Endothelial cell (in vitro differentiated cells): Measurements from ENCODE around the gene KCNQ2. TPM values are rescaled to one million over a fixed set of nuclear protein-coding genes. Genes with fewer than 3 reads are reported as not detected.

Experiments used
- DNase-seq: peaks from one replicate; pipeline ENCODE4 v3.0.0; 2021; ENCODE audit warnings: low spot score
- H3K27ac Mint-ChIP-seq: one replicate; pipeline ENCODE4 v1.8.0; 2021; ENCODE audit warnings: mixed read lengths, inconsistent platforms; ENCODE audit not compliant: unreplicated experiment
- H3K27me3 Mint-ChIP-seq: one replicate; pipeline ENCODE4 v1.8.0; 2021; ENCODE audit warnings: mild to moderate bottlenecking, moderate library complexity, mixed read lengths, inconsistent platforms; ENCODE audit not compliant: unreplicated experiment
- H3K36me3 Mint-ChIP-seq: one replicate; pipeline ENCODE4 v1.8.0; 2021; ENCODE audit warnings: mild to moderate bottlenecking, low read depth, mixed read lengths, inconsistent platforms; ENCODE audit not compliant: unreplicated experiment
- H3K4me1 Mint-ChIP-seq: one replicate; pipeline ENCODE4 v1.8.0; 2021; ENCODE audit warnings: mild to moderate bottlenecking, mixed read lengths, inconsistent platforms; ENCODE audit not compliant: unreplicated experiment
- H3K4me3 Mint-ChIP-seq: one replicate; pipeline ENCODE4 v1.8.0; 2021; ENCODE audit warnings: mild to moderate bottlenecking, mixed read lengths, inconsistent platforms; ENCODE audit not compliant: unreplicated experiment
- H3K9me3 Mint-ChIP-seq: one replicate; pipeline ENCODE4 v1.8.0; 2021; ENCODE audit warnings: mixed read lengths, inconsistent platforms; ENCODE audit not compliant: unreplicated experiment
- CTCF ChIP-seq: fragments of 200-600 bp; sonication (generic); IDR thresholded peaks from one replicate; pipeline ENCODE4 v1.5.0; 2021; ENCODE audit warnings: antibody characterized with exemption; ENCODE audit not compliant: unreplicated experiment
- total RNA-seq: library from RNA; stranded (reverse); fragmentation: NEBNext Ultra II Directional; extraction: Animal tissue kit (Norgen Biotek cat#: 25700); gene quantifications from one replicate; pipeline ENCODE4 v1.2.1, GENCODE V29; 2021; ENCODE audit not compliant: unreplicated experiment

The KCNQ2 gene
- total RNA-seq, 1 donor from 2014 or later: 3.2 TPM

GRCh38 chr20:63477944-63478343, 5.5 kb upstream of the KCNQ2 start:
- no peak for TF ChIP-seq CTCF
- H3K4me3 Mint-ChIP-seq: no peak overlapping the region
- no peak overlapping the region for H3K27ac Mint-ChIP-seq
- DNase-seq: no peak
- H3K4me1 Mint-ChIP-seq: no peaks in the 10 kb centered on the region
- peaks cover 7% of the 10 kb centered on the region for H3K27me3 Mint-ChIP-seq
- H3K9me3 Mint-ChIP-seq: no peaks in the 10 kb centered on the region
- no peaks in the 10 kb centered on the region for H3K36me3 Mint-ChIP-seq

GRCh38 chr20:63477061-63477616, 4.7 kb upstream of the KCNQ2 start:
- Mint-ChIP-seq H3K4me1 (no peaks in the 10 kb centered on the region), H3K9me3 (no peaks in the 10 kb centered on the region), H3K27me3 (peaks cover 3% of the 10 kb centered on the region), H3K4me3 (no peak overlapping the region), H3K36me3 (no peaks in the 10 kb centered on the region), H3K27ac (peak overlapping the region; percentile 18)
- no peak for DNase-seq
- no peak for TF ChIP-seq CTCF

- TF ChIP-seq CTCF: no peak
- no peak overlapping the region for H3K27ac Mint-ChIP-seq
- no peaks in the 10 kb centered on the region for H3K4me1 Mint-ChIP-seq
- no peaks in the 10 kb centered on the region for H3K36me3 Mint-ChIP-seq
- no peaks in the 10 kb centered on the region for H3K9me3 Mint-ChIP-seq
- peaks cover 2% of the 10 kb centered on the region for H3K27me3 Mint-ChIP-seq
- peak; percentile 56 for DNase-seq
- H3K4me3 Mint-ChIP-seq: no peak overlapping the region
Measured at GRCh38 chr20:63475209-63475608, 2.8 kb upstream of the KCNQ2 start.

GRCh38 chr20:63473555-63474449, 1.3 kb upstream of the KCNQ2 start:
- TF ChIP-seq CTCF: no peak
- Mint-ChIP-seq H3K36me3 (no peaks in the 10 kb centered on the region), H3K27me3 (peaks cover 2% of the 10 kb centered on the region), H3K27ac (no peak overlapping the region), H3K9me3 (no peaks in the 10 kb centered on the region), H3K4me3 (no peak overlapping the region), H3K4me1 (no peaks in the 10 kb centered on the region)
- no peak for DNase-seq

GRCh38 chr20:63472862-63473390, 471 bp upstream of the KCNQ2 start:
- Mint-ChIP-seq H3K27me3 (no peaks in the 10 kb centered on the region), H3K27ac (no peak overlapping the region), H3K36me3 (no peaks in the 10 kb centered on the region), H3K4me3 (no peak overlapping the region), H3K4me1 (no peaks in the 10 kb centered on the region), H3K9me3 (no peaks in the 10 kb centered on the region)
- no peak for DNase-seq
- TF ChIP-seq CTCF: no peak
